Measurements from ENCODE around the gene TNFRSF9.
"Not testable (repeated sequence)": the region's sequence is repeated elsewhere in the genome, so short reads cannot be mapped to it uniquely, and the experiment has no call there.

The TNFRSF9 gene

DNA sequence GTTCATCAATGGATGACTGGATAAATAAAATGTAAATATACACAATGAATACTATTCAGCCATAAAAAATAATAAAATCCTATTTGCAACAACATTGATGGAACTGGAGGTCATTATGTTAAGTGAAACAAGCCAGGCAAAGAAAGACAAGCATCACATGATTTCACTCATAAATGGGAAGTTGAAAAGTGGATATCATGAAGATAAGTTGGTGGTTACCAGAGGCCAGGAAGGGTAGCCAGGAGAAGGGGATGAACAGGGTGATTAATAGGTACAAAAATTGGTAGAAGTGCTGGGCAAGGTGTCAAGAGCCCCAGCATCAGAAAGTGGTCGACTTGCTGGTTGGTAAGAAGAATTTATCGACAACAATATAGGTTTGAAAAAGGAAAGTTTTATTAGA is 19.5 kb upstream of the TNFRSF9 start:
- no peak for DNase-seq

DNA sequence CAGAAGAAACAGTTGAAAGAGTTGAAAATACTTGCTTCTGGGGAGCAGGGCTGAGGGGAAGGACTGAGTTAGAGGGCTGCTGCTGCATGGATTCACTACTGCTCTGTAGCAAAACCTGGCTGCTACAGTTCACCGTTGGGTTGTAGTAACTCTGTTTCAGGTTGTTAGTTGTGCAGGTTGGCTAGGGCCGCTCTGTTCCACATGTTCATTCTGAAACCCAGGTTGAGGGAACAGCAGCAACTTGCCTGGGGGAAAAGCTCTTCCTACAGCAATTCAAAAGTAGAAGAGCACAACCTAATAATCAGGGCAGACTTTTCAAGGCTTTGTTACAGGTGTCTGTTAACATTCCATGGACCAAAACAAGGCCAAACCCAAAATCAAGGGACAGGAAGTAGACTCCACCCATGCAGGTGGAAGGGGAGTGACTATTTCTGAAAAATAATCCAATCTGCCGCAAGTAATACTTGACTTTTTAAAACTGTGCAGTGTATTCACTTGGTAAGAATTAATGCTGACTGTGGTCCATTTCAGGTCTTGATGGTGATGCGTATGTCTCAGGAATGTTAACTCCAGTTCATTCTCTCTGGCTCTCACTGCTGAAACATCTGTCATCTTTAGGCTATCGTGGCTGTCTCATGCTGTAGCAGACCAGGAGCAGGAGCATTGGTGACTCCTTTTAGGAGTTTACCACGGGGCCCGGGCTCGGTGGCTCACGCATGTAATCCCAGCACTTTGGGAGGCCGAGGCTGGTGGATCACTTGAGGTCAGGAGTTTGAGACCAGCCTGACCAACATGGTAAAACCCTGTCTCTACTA is 15.8 kb upstream of the TNFRSF9 start:
- DNase-seq = no peak

DNA sequence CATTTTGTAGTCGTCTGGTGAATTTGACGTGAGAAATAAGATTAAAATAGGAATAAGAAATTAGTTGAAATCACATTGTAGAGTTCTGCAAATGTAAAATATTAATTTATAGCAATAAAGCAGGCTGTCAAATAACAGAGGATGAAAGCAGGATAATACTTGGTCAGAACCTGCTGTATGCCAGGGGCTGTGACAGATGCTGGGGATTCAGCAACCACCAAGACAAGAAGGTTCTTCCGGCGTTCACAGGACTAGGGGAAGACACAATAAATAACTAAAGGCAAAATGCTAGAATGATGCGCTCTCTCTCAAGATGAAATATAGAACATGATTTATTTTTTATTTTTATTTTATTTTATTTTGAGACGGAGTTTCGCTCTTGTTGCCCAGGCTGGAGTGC is 14.0 kb upstream of the TNFRSF9 start:
- DNase-seq = no peak

DNA sequence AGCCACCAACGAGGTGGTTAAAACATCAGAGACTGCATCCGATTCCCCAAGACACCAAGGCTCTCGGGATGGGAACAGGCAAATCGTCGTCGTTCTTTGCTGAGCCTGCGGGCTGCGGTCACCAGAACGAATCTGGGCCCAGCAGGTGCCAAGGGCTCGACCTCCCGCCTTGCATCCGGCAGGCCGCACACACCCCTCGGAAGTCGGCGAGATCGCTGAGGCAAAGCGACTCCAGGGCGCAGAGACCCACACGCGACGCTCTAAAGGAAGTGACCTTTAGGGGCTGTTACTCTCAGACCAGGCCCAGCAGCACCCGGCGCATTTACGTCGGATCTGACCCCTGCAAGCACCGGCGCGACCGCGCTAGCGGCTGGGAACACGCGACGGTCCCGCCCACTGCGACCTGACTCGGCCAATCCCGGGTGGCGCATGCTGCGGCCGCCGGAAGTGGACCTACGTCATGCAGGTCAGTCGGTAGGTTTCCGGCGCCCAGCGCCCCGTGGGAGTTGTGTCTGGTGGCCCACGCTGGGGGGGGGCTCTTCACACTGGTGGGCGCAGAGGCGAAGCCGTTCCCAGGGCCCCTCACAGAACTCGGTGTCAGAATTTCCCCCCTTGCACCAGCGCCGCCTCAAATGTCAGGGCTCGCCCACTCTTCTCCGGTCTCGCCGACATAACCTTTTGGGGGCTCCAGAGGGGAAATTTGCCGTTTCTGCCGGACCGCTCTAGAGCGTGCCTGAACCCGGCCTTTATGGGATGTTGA is 13.4 kb upstream of the TNFRSF9 start:
- peak; percentile 90 to 96 for DNase-seq

DNA sequence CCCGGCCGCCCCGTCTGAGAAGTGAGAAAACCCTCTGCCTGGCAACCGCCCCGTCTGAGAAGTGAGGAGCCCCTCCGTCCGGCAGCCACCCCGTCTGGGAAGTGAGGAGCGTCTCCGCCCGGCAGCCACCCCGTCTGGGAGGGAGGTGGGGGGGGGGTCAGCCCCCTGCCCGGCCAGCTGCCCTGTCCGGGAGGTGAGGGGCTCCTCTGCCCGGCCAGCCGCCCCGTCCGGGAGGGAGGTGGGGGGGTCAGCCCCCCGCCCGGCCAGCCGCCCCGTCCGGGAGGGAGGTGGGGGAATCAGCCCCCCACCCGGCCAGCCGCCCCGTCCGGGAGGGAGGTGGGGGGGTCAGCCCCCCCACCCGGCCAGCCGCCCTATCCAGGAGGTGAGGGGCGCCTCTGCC is 12.2 kb upstream of the TNFRSF9 start:
- DNase-seq = not testable (repeated sequence)

DNA sequence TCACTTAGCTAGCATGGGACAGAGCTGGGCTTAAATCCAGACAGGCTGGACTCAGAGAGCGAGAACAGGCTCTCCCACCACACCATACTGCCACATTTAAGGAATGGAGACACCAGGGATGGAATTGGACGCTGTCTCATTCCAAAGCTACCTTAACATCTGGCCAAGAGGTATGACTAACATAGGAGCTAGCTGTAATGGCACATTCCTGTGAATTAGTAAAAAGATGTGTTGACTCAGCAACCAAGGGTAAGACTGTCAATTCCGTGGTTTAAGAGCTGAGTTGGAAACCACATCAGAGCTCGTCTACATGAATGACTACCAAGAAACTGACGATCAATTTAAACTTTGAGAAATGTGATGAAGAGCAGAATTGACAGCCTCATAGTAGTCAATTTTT is 8.3 kb upstream of the TNFRSF9 start:
- DNase-seq = no peak

DNA sequence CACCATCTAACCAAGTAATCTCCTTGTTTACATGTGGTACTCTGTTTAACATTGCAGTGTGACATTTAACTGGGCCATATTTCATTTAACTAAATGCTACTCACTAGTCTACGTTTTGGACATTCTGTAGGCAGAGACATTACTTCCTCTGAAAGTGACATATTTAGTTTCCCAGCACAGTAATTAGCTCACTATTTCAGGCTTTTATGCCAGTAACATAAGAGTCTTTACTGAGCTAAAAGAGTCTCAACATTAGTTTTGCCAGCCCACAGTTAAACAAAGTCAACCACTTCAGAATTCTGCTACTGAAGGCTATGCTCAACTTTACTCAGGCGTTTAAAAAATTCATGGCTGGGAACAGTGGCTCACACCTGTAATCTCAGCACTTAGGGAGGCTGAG is 2.6 kb upstream of the TNFRSF9 start:
- DNase-seq = no peak

DNA sequence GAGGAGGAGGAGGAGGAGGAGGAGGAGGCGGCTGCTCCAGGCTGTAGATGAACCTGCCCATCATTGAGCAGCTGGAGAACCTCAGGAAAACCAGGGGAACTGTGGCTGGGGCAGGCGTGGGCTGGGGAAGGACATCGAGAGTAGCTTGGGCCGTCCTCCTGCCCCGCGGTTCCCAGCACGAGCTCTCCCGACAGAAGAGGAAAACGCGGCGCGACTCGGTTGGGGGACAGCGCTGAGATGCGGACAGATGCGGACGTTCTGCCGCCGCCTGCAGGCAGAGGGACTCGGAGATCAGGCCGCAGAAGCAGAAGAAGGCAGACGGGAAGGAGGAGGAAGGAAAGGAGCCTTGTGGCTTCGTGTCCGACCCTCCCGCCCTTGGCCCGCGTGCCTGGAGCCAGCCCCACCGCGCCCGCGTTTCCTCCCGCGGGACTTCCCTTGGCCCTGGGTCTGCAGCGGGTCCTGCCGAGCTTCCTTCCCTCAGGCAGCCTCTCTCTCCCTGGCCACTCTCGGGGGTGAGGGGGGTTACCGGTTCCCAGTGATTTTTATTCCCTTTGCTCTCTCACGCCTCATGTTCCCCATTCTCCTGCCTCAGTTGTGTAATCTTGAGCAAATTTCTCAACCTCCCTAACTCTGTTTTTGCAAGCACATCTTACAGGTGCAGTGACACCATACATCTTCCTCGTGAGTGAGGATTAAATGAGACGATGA is 1.7 kb upstream of the TNFRSF9 start:
- no peak for DNase-seq

DNA sequence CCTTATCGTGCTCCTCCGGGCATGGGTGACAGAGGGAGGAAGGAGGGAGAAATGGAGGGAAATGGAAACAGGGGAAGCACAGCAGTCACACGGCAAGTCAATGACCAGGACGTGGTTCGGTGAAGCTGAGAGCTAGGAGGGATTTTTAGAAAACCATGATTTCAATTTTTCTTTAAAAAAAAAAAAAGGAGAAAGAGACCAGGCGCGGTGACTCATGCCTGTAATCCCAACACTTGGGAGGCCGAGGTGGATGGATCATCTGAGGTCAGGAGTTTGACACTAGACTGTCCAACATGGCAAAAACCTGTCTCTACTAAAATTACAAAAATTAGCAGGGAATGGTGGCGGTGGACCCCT is 776 bp upstream of the TNFRSF9 start:
- no peak for DNase-seq

DNA sequence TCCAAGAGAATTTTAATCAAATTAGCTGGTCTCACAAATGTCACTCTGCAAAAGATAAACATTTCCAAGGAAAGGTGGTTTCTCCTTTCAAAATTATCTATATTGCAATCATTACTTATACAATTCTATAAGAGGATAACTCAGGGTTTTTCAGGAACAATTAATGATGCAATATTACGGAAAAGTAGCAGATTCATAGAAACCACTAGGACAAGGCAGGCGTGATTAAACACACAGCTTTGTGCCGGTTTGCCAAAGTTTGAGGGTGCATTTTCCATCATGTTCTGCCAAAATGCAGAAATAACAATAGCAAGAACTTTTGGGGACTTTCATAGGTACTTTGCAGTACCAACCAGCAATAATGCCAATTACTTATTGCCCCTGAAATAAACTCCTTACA is 605 bp downstream of the TNFRSF9 start:
- no peak for DNase-seq

DNA sequence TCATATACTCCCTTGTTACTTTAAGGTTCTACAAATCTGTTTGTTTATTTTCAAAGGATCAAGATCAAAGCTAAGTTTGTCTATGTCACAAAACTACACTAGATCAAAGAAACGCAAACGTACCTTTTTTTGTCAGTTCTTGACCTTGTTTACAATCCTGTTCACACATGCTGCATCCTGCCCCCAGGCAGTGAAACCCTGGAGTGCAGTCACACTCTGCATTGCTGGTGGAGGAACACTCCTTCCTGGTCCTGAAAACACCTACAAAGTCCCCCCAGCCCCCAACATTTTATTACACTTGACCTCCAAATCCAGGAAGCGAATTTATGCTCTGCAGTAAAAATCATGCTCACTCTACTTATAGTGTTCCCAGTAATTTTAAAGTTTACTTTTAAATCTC is 2.6 kb downstream of the TNFRSF9 start:
- no peak for DNase-seq

DNA sequence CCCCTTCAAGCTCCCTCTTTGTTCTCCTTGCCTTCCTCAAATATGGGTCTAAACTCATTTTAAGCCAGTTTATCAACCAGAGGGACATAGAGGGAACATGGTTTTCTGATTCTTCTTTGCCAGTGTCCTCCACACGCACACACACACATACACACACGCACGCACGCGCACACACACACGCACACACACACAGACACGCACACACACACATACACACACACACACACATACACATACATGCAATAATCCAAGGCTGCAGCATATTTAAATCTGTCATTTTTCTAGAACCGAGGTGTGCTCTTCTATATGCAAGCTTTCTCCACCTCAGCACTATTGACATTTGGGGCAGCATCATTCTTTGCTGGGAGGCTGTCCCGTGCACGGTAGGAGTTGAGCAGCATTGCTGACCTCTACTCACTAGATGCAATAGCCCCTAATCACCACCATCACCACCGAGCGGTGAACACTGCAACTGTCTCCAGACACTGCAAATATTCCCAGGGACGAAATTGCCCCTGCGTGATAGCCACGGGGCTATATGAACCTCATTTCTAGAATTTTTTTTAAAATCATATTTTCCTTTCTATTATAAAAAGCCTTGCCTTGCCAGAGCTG is 8.0 kb downstream of the TNFRSF9 start:
- no peak for DNase-seq

DNA sequence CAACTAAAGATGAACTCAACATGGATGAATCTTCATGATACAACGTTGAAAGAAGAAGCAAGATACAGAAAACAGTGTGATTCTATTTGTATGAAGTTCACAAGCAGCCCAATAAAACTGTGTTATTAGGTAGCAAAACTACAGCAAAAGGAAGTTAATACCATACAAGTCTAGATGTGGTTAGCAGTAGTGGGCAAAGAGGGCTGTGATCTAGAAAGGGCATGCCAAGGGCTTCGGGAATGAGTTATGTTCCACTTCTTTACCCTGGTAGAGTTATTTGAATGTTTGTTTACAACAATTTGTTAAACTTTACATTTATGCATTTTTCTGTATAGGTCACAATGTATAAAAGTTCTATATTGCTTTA is 9.2 kb downstream of the TNFRSF9 start:
- DNase-seq = no peak

DNA sequence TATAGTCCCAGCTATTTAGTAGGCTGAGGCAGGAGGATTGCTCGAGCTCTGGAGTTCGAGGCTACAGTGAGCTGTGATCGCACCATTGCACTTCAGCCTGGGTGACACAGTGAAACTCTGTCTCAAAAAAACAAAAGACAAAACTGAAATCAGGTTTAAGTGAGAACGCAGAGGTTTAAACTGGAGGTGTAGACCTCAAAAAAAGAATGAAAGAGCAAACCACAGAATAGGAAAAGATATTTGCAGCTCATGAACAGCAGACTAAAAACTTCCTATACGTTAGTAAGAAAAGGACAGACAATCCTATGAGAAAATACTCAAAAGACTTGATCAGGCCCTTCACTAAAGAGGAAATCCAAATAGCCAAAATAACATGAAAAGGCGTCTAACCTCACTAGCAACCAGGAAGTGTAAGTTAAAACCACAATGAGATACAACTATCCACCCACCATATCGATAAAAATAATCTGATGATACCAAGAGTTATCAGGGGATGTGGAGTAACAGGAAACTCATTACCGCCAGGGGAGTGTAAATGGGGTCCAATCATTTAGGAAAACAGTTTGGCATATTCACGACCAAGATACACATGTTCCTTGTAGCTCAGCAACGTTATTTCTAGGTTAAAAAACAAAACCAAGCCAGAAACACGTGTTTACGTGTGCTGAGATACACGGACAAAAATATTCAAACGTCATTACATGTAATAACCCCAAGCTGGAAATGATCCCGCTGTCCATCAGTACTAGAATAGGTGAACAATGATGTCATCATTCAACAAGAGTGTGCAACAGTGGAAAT is 9.8 kb downstream of the TNFRSF9 start:
- no peak for DNase-seq

DNA sequence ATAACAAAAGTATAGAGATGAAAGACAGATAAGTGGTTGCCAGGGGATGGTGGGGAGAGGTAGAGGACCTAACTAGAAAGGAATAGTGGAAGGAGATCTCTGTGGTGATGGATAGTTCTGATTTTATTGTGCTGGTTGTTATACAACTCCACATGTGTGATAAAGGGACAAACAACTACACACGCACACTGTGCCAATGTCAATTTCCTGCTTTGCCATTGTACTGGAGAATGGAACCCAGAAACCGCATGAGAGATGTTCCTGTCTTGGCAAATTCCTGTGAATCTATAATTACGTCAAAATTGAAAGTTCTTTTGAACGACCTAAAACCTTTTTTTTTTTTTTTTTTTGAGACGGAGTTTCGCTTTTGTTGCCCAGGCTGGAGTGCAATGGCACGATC is 11.0 kb downstream of the TNFRSF9 start:
- DNase-seq = no peak

DNA sequence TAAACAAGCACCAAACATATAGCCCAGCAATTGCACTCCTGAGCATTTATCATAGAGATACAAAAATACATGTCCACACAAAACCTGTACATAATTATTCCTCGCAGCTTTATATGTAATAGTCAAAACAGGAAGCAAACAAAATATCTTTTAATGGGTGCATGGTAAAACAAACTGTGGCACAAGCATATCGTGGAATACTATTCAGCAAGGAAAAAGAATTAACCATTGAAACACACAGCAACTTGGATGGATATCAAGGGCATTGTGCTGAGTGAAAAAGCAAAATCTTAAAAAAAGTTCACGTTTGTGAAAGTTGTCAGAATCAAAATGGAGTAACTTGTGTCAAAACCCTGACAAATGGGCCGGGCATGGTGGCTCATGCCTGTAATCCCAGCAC is 12.4 kb downstream of the TNFRSF9 start:
- DNase-seq = no peak

DNA sequence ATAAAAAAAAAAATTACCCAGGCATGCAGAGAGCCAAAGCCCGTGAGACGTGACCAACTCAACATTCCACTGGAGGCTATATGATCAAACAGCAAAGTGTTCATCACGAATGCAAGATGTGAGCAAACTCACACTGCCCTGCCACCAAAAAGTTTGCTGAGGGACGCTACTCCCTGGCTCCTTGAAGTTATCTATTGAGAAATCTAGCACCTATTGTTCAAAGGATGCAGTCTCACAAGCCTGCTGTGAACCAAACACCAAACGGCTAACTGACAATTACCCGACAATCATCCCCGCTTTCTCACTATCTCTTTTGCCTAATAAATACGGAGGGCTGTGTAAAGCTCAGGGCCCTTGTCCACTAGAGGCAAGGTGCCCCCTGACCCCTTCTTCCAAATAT is 13.6 kb downstream of the TNFRSF9 start:
- DNase-seq = not testable (repeated sequence)

DNA sequence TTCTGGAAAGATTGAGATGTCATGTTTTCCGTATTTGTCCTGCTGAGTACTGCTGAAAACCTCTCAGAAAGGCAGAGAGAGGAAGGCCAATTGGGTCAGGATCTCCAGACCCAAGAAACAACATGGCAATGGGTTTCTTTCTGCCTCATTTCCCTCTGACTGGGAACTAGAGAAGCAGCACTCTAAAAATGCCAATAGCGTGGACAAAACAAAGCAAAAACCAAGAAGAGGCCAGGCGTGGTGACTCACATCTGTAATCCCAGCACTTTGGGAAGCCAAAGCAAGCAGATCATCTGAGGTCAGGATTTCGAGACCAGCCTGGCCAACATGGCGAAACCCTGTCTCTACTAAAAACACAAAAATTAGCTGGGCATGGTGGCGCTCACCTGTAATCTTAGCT is 18.3 kb downstream of the TNFRSF9 start:
- DNase-seq = no peak

DNA sequence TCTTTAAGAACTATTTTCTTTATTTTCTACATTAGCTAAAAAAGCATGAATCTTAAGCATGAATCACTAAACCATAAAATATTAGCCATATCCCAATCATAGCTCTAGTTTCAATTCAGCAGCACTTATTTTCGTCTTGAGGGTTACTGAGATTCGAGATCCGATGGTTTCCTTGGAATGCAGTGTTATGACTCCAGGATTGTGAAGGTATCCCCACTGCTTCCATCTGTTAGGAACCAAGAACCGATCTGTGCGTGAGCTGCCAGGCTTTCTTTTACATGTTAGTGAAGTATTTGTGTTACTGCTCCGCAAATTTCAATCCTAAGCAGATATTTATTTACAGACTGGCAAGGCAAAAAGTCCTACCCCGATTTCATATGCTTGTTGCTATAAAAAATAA is 18.8 kb downstream of the TNFRSF9 start:
- DNase-seq = no peak

DNA sequence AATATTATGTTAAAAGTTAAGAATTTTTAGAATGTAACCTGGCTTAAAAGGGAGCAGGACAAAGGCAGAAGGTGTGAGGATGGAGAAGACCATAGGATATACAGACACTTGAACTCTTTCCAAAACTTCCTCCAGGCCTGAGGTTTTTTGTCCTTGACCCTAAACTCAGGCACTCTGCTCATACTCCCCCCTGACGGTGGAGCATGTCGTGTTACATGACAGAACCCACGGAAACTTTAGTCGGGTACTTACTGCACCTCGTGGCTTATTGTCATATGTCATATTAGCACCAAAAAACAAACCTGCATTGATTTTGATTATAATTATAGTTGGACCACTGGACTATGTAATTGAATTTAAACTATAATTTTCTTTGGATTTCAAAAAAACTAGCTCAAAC is 20.8 kb downstream of the TNFRSF9 start:
- no peak for DNase-seq

DNA sequence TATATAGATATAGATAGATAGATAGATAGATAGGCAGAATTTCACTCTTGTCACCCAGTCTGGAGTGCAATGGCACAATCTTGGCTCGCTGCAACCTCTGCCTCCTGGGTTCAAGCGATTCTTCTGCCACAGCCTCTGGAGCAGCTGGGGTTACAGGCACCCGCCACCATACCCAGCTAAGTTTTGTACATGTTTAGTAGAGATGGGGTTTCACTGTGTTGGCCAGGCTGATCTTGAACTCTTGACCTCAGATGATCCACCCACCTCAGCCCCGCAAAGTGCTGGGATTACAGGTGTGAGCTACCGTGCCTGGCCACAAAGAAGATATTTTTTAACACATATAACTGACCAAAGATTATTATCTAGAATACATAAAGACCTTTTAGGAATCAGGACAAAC is 22.7 kb downstream of the TNFRSF9 start:
- DNase-seq = not testable (repeated sequence)

DNA sequence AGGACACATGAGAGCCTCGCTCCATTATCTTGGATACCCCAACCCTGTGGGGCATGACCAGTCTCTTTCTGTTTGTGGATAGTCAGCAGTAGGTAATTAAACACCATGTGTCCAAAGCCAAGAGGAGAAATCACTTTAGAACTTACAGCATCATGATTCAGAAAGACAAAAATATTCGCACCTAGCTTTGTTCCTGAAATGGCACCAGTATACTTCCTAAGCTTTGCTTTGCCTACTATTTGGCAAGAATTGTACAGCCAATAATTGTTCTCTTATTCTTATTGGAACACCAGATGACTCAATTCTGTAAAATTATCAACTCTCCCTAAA is 24.2 kb downstream of the TNFRSF9 start:
- DNase-seq = no peak
